Endothelial cell (in vitro differentiated cells): ENCODE results near the gene ECM2. TPM values are rescaled to one million over a fixed set of nuclear protein-coding genes. Genes with fewer than 3 reads are reported as not detected.

ENCODE experiments used
- DNase-seq: peaks from one replicate; pipeline ENCODE4 v3.0.0; 2021; ENCODE audit warnings: low spot score
- H3K27ac Mint-ChIP-seq: one replicate; pipeline ENCODE4 v1.8.0; 2021; ENCODE audit warnings: mixed read lengths, inconsistent platforms; ENCODE audit not compliant: unreplicated experiment
- H3K27me3 Mint-ChIP-seq: one replicate; pipeline ENCODE4 v1.8.0; 2021; ENCODE audit warnings: mild to moderate bottlenecking, moderate library complexity, mixed read lengths, inconsistent platforms; ENCODE audit not compliant: unreplicated experiment
- H3K36me3 Mint-ChIP-seq: one replicate; pipeline ENCODE4 v1.8.0; 2021; ENCODE audit warnings: mild to moderate bottlenecking, low read depth, mixed read lengths, inconsistent platforms; ENCODE audit not compliant: unreplicated experiment
- H3K4me1 Mint-ChIP-seq: one replicate; pipeline ENCODE4 v1.8.0; 2021; ENCODE audit warnings: mild to moderate bottlenecking, mixed read lengths, inconsistent platforms; ENCODE audit not compliant: unreplicated experiment
- H3K4me3 Mint-ChIP-seq: one replicate; pipeline ENCODE4 v1.8.0; 2021; ENCODE audit warnings: mild to moderate bottlenecking, mixed read lengths, inconsistent platforms; ENCODE audit not compliant: unreplicated experiment
- H3K9me3 Mint-ChIP-seq: one replicate; pipeline ENCODE4 v1.8.0; 2021; ENCODE audit warnings: mixed read lengths, inconsistent platforms; ENCODE audit not compliant: unreplicated experiment
- CTCF ChIP-seq: fragments of 200-600 bp; sonication (generic); IDR thresholded peaks from one replicate; pipeline ENCODE4 v1.5.0; 2021; ENCODE audit warnings: antibody characterized with exemption; ENCODE audit not compliant: unreplicated experiment
- total RNA-seq: library from RNA; stranded (reverse); fragmentation: NEBNext Ultra II Directional; extraction: Animal tissue kit (Norgen Biotek cat#: 25700); gene quantifications from one replicate; pipeline ENCODE4 v1.2.1, GENCODE V29; 2021; ENCODE audit not compliant: unreplicated experiment

Gene ECM2
- total RNA-seq, 1 donor from 2014 or later, result not detected

- no peaks in the 10 kb centered on the region for H3K36me3 Mint-ChIP-seq
- no peak overlapping the region for H3K27ac Mint-ChIP-seq
- peaks cover 3% of the 10 kb centered on the region for H3K27me3 Mint-ChIP-seq
- no peak overlapping the region for H3K4me3 Mint-ChIP-seq
- no peak for DNase-seq
- H3K9me3 Mint-ChIP-seq, result no peaks in the 10 kb centered on the region
- TF ChIP-seq CTCF, result no peak
- no peaks in the 10 kb centered on the region for H3K4me1 Mint-ChIP-seq
Observed at GRCh38 chr9:92522983-92523970, 12.5 kb downstream of the ECM2 start.

DNA sequence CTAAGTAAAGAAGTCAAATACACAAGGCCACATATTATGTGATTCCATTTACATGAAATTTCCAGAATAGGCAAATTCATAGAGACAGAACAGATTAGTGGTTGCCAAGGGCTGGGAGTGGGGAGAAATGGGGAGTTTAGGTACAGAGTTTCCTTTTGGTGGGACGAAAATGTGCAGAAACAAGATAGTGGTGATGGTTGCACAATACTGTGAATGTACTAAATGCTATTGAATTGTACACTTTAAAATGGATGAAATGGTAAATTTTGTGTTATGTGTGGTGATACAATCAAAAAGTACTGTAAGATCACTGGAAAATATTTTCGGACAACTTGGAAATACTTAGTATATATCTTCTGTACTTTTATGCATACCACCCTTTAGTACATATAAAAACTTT lies 15.0 kb downstream of the ECM2 start:
- no peak for DNase-seq
- no peak overlapping the region for H3K4me3 Mint-ChIP-seq
- no peak overlapping the region for H3K27ac Mint-ChIP-seq
- peaks cover 2% of the 10 kb centered on the region for H3K4me1 Mint-ChIP-seq
- H3K36me3 Mint-ChIP-seq, result no peaks in the 10 kb centered on the region
- no peaks in the 10 kb centered on the region for H3K9me3 Mint-ChIP-seq
- H3K27me3 Mint-ChIP-seq, result peaks cover 3% of the 10 kb centered on the region
- no peak for TF ChIP-seq CTCF

- peaks cover 3% of the 10 kb centered on the region for H3K27me3 Mint-ChIP-seq
- no peak overlapping the region for H3K4me3 Mint-ChIP-seq
- peaks cover 2% of the 10 kb centered on the region for H3K4me1 Mint-ChIP-seq
- DNase-seq, result no peak
- no peak overlapping the region for H3K27ac Mint-ChIP-seq
- H3K9me3 Mint-ChIP-seq, result no peaks in the 10 kb centered on the region
- H3K36me3 Mint-ChIP-seq, result no peaks in the 10 kb centered on the region
- no peak for TF ChIP-seq CTCF
Observed at GRCh38 chr9:92518199-92518598, 17.6 kb downstream of the ECM2 start.

- H3K4me3 Mint-ChIP-seq, result no peak overlapping the region
- H3K27me3 Mint-ChIP-seq, result peaks cover 3% of the 10 kb centered on the region
- DNase-seq, result no peak
- peaks cover 2% of the 10 kb centered on the region for H3K4me1 Mint-ChIP-seq
- no peak for TF ChIP-seq CTCF
- no peak overlapping the region for H3K27ac Mint-ChIP-seq
- no peaks in the 10 kb centered on the region for H3K36me3 Mint-ChIP-seq
- H3K9me3 Mint-ChIP-seq, result no peaks in the 10 kb centered on the region
Observed at GRCh38 chr9:92517046-92517445, 18.7 kb downstream of the ECM2 start.

GRCh38 chr9:92516521-92516920 lies 19.3 kb downstream of the ECM2 start:
- Mint-ChIP-seq H3K4me3 (no peak overlapping the region), H3K9me3 (no peaks in the 10 kb centered on the region), H3K36me3 (no peaks in the 10 kb centered on the region), H3K27me3 (peaks cover 3% of the 10 kb centered on the region), H3K27ac (no peak overlapping the region), H3K4me1 (peaks cover 2% of the 10 kb centered on the region)
- no peak for DNase-seq
- TF ChIP-seq CTCF, result no peak
